ENCODE measurements around the gene TCEAL5.

GRCh38 chrX:103276581-103277002 is at the start of gene TCEAL5:
- no peak for TF ChIP-seq CTCF (IDR thresholded peaks at IDR 0.05)
- TF ChIP-seq POLR2A (IDR thresholded peaks at IDR 0.05) = no peak
